HFFc6 (cell line): ENCODE results near the gene PUS10. TPM values are rescaled to one million over a fixed set of nuclear protein-coding genes. Genes with fewer than 3 reads are reported as not detected.

Experiments used
- DNase-seq: peaks from one replicate; pipeline ENCODE4 v3.0.0-alpha.2; 2018
- H3K27ac Mint-ChIP-seq: 2 replicates; pipeline ENCODE4 v1.8.0; 2020; ENCODE audit warnings: mild to moderate bottlenecking, mixed read lengths
- H3K27me3 Mint-ChIP-seq: 2 replicates; pipeline ENCODE4 v1.8.0; 2021; ENCODE audit warnings: mild to moderate bottlenecking, moderate library complexity, mixed read lengths; ENCODE audit not compliant: insufficient read depth
- H3K36me3 Mint-ChIP-seq: 2 replicates; pipeline ENCODE4 v1.8.0; 2021; ENCODE audit warnings: low read depth, mixed read lengths
- H3K4me1 Mint-ChIP-seq: 2 replicates; pipeline ENCODE4 v1.8.0; 2020; ENCODE audit warnings: low read depth, mixed read lengths
- H3K4me3 Mint-ChIP-seq: 2 replicates; pipeline ENCODE4 v1.8.0; 2020; ENCODE audit warnings: mild to moderate bottlenecking, moderate library complexity, mixed read lengths
- H3K9me3 Mint-ChIP-seq: 2 replicates; pipeline ENCODE4 v1.8.0; 2020; ENCODE audit warnings: mild to moderate bottlenecking, mixed read lengths
- total RNA-seq, 6 experiments: library from RNA; stranded (reverse); fragmentation: NEBNext Ultra II Directional; extraction: Animal tissue kit (Norgen Biotek cat#: 25700); gene quantifications; 2 replicates in 1 of 6; 3 replicates in 5 of 6; pipeline ENCODE4 v1.2.3, GENCODE V29; 2021
- TF ChIP-seq, protein P1 (sequence below): fragments of 200-600 bp; sonication (generic); IDR thresholded peaks from 2 replicates; pipeline ENCODE4 v1.5.0; 2021; ENCODE audit warnings: antibody characterized with exemption, mild to moderate bottlenecking

Gene PUS10
- total RNA-seq, 6 experiments from 2014 or later, result 4.2 to 6.1 (median 5.3) TPM

DNA sequence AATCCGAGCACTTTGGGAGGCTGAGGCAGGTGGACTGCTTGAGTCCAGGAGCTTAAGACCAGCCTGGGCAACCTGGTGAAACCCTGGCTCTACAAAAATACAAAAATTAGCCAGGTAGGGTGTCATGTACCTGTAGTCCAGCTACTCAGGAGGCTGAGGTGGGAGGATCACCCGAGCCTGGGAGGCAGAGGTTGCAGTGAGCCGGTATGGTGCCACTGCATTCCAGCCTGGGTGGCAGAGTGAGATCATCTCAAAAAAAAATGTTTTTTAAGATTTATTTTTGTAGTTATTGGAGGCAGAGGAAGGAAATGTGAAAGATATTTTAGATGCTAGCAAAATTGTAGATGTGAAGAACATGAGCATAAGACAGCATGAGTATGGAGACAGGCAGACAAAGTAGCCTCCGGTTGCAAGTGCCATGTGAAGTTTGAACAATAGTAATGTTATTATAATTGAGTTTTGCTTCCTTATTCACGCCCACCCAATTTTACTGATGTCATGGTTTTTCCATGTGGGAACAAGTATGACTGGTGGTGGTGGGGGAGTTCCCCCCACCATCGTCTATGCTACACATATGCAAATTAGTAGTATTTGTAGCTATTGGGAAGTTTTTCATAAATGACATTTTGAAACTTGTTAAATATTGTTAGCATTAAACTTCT lies 118.7 kb downstream of the PUS10 start:
- DNase-seq, result no peak
- H3K36me3 Mint-ChIP-seq, result peaks cover 4% of the 10 kb centered on the region
- H3K4me3 Mint-ChIP-seq, result no peak overlapping the region
- H3K27me3 Mint-ChIP-seq, result no peaks in the 10 kb centered on the region
- no peaks in the 10 kb centered on the region for H3K9me3 Mint-ChIP-seq
- H3K4me1 Mint-ChIP-seq, result no peaks in the 10 kb centered on the region
- TF ChIP-seq, protein P1, sequence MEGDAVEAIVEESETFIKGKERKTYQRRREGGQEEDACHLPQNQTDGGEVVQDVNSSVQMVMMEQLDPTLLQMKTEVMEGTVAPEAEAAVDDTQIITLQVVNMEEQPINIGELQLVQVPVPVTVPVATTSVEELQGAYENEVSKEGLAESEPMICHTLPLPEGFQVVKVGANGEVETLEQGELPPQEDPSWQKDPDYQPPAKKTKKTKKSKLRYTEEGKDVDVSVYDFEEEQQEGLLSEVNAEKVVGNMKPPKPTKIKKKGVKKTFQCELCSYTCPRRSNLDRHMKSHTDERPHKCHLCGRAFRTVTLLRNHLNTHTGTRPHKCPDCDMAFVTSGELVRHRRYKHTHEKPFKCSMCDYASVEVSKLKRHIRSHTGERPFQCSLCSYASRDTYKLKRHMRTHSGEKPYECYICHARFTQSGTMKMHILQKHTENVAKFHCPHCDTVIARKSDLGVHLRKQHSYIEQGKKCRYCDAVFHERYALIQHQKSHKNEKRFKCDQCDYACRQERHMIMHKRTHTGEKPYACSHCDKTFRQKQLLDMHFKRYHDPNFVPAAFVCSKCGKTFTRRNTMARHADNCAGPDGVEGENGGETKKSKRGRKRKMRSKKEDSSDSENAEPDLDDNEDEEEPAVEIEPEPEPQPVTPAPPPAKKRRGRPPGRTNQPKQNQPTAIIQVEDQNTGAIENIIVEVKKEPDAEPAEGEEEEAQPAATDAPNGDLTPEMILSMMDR, result no peak
- no peak overlapping the region for H3K27ac Mint-ChIP-seq

DNA sequence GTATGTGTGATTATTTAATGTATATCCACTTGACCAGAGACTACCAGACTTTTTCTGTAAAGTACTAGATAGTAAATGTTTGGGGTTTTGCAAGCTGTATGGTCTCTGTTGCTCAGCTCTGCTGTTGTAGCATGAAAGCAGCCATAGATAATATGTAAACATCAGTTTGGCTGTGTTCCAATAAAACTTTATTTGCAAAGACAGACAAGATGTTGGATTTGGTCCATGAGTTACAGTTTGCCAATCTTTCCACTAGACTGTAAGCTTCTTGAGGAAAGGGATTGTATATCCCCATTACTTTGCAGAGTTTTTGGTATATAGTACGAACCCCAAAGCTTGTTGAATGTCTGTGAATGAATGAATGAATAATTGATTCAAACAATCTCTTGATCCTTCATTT lies 119.5 kb downstream of the PUS10 start:
- no peak for DNase-seq
- Mint-ChIP-seq H3K4me3 (no peak overlapping the region), H3K4me1 (no peaks in the 10 kb centered on the region), H3K27me3 (no peaks in the 10 kb centered on the region), H3K9me3 (no peaks in the 10 kb centered on the region), H3K27ac (no peak overlapping the region), H3K36me3 (peaks cover 4% of the 10 kb centered on the region)
- TF ChIP-seq, protein P1, result no peak

Other genes with a start within 250 kb of the PUS10 start
- gene REL, start 136.7 kb downstream of the PUS10 start, total RNA-seq, result 1 to 10 TPM; 2.5 to 3.9 (median 3.3) TPM
- 10 to 100 TPM; 21.2 to 24.1 (median 22.4) TPM for gene PEX13, start 535 bp downstream of the PUS10 start, total RNA-seq
- gene SANBR, start 47.6 kb upstream of the PUS10 start, total RNA-seq, result 1 to 10 TPM; 5.1 to 9.8 (median 8.4) TPM
- 10 to 100 TPM; 13.5 to 23.0 (median 20.7) TPM for gene C2orf74, start 143.9 kb upstream of the PUS10 start, total RNA-seq